ENCODE measurements around the gene IGFBP1. TPM values are rescaled to one million over a fixed set of nuclear protein-coding genes. Genes with fewer than 3 reads are reported as not detected.
A peak's percentile ranks its signal among the peaks of the same experiment; 100 is the strongest.

Gene IGFBP1
- polyA plus RNA-seq, 1 experiment: not detected

DNA sequence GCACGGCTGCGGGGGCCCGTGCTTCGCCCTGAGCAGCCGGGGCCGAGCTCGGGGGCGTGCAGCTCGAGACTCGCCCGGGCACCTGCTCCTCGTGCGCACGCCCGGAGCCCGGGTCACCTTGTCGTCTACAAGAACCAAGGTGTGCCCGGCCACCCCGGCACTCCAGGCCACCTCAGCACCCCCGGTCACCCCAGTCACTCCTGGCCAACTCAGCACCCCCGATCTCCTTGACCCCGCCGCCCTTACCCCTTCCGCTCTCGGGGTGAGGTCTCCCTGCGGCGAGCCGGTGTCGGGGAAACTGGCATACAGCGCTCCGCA, 33.1 kb downstream of the IGFBP1 start:
- POLR2A ChIA-PET: interaction anchor here (1.2 kb wide), 1 partner anchor 225 kb away, joined by 5 read pairs; no protein-coding TSS in a partner anchor
- H3K36me3 ChIP-seq (ENCODE audit: control insufficient read depth, insufficient read depth, low read length): peaks cover 7% of the 10 kb centered on the region
- DNase-seq (ENCODE audit: low read depth): no peak
- H3K27me3 ChIP-seq (ENCODE audit: control insufficient read depth, insufficient read depth, low read length): no peaks in the 10 kb centered on the region
- TF ChIP-seq, protein P1, sequence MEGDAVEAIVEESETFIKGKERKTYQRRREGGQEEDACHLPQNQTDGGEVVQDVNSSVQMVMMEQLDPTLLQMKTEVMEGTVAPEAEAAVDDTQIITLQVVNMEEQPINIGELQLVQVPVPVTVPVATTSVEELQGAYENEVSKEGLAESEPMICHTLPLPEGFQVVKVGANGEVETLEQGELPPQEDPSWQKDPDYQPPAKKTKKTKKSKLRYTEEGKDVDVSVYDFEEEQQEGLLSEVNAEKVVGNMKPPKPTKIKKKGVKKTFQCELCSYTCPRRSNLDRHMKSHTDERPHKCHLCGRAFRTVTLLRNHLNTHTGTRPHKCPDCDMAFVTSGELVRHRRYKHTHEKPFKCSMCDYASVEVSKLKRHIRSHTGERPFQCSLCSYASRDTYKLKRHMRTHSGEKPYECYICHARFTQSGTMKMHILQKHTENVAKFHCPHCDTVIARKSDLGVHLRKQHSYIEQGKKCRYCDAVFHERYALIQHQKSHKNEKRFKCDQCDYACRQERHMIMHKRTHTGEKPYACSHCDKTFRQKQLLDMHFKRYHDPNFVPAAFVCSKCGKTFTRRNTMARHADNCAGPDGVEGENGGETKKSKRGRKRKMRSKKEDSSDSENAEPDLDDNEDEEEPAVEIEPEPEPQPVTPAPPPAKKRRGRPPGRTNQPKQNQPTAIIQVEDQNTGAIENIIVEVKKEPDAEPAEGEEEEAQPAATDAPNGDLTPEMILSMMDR (IDR thresholded peaks at IDR 0.05; ENCODE audit: insufficient read depth, low read depth, low read length): no peak
- peak overlapping the region; percentile 75 for H3K4me3 ChIP-seq (ENCODE audit: low read depth, low read length)
- CTCF ChIA-PET: interaction anchor here (0.8 to 10.5 kb wide), 19 partner anchors 14 to 1345 kb away, joined by 3 to 88 read pairs (median 10); partner anchors contain the start of gene IGFBP1

DNA sequence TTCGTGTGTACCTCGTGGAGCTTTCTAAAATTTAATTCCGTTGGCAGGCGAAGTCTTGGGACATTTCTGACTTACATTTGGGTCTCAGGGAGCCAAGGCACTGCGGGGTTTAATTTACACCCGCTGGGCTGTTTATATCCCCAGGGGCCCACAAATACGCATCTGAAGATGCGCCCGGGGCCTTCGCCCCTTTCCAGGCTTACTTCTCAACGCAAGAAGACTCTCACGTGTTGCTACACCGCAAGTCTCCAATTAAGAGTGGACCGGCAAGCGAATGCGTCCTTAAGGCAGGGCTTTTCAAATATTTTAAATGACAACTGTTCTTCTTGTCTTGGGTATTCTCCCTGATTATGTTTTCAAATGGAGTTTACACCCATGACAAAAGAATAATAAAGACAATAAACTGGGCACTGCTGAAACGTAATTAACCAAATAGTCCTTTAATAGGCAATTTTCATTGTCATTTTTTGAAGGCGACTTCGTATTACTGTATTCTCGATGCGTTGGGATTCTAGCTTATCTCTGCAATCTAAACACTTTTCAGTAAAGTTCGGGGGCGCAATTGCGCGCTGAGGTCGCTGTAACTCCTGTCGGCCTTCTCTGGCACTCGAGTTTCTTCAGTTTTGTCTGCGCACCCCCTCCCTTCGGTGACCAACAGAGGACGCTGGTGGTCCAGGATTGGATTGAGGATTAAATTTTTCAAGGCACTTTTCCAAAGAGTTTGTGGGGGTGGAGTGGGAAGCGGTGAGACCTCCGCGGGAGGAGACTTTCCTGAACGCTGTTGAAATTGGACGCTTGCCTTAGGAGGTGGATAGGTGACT, 33.6 kb downstream of the IGFBP1 start:
- Histone ChIP-seq H3K36me3 (ENCODE audit: control insufficient read depth, insufficient read depth, low read length) (peaks cover 4% of the 10 kb centered on the region), H3K4me3 (ENCODE audit: low read depth, low read length) (peak overlapping the region; percentile 75), H3K27me3 (ENCODE audit: control insufficient read depth, insufficient read depth, low read length) (no peaks in the 10 kb centered on the region)
- TF ChIP-seq, protein P1 (IDR thresholded peaks at IDR 0.05; ENCODE audit: insufficient read depth, low read depth, low read length): peak; percentile 99
- ChIA-PET POLR2A (interaction anchor here (0.6 to 1.2 kb wide), 2 partner anchors 225 to 1561 kb away, joined by 5 to 11 read pairs; no protein-coding TSS in a partner anchor), CTCF (interaction anchor here (0.6 to 10.5 kb wide), 60 partner anchors 13 to 1337 kb away, joined by 3 to 88 read pairs (median 4); partner anchors contain the start of gene IGFBP1)
- no peak for DNase-seq (ENCODE audit: low read depth)

DNA sequence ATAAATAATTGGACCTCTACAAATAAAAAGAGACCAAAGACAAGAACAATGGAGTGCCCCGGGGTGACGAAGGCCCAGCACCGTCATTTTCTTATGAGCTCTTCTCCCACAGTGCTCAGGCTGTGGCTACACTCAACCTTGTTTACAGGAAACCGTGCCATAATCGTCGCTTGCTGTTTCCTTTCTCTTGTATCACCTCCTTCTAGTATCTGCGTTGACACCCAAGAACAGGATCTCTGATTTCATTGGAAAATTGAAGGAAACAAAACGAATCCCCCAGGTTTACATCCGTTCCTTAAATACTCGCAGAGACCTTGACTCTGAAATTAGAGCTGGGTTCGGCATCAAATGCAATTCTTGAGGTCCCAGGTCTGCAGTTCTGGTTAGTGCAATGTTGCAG, 34.5 kb downstream of the IGFBP1 start:
- no peaks in the 10 kb centered on the region for H3K36me3 ChIP-seq (ENCODE audit: control insufficient read depth, insufficient read depth, low read length)
- H3K27me3 ChIP-seq (ENCODE audit: control insufficient read depth, insufficient read depth, low read length): no peaks in the 10 kb centered on the region
- TF ChIP-seq, protein P1 (IDR thresholded peaks at IDR 0.05; ENCODE audit: insufficient read depth, low read depth, low read length): no peak
- CTCF ChIA-PET: interaction anchor here (0.5 to 10.5 kb wide), 73 partner anchors 10 to 1336 kb away, joined by 3 to 88 read pairs (median 4); partner anchors contain the start of gene IGFBP1
- no peak overlapping the region for H3K4me3 ChIP-seq (ENCODE audit: low read depth, low read length)
- POLR2A ChIA-PET: interaction anchor here (0.6 kb wide), 1 partner anchor 1560 kb away, joined by 11 read pairs; no protein-coding TSS in a partner anchor
- no peak for DNase-seq (ENCODE audit: low read depth)

DNA sequence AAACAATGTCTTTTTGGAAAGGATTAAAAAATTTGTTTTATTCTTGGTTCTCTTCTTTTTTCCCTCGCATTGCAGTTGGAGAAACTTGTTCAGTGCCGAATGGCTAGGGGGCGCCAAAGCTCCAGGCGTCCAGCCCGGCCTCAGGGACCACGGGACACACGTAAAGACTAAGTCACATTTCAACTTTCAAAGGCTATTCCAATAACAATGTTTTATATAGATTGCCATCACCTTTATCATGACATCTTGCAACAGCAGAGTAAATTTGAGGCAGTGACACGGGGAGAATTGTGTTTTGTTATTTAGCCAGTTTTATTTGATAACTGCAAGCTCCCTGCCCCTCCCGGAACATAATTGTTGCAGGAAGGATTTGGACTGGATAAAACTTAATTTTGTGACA, 35.0 kb downstream of the IGFBP1 start:
- no peaks in the 10 kb centered on the region for H3K36me3 ChIP-seq (ENCODE audit: control insufficient read depth, insufficient read depth, low read length)
- no peak overlapping the region for H3K4me3 ChIP-seq (ENCODE audit: low read depth, low read length)
- ChIA-PET CTCF (interaction anchor here (0.7 to 10.5 kb wide), 58 partner anchors 10 to 1262 kb away, joined by 3 to 88 read pairs (median 4); partner anchors contain the start of gene IGFBP1), POLR2A (interaction anchor here (0.7 kb wide), 1 partner anchor 1712 kb away, joined by 3 read pairs; no protein-coding TSS in a partner anchor)
- TF ChIP-seq, protein P1 (IDR thresholded peaks at IDR 0.05; ENCODE audit: insufficient read depth, low read depth, low read length): peak; percentile 97
- no peak for DNase-seq (ENCODE audit: low read depth)
- H3K27me3 ChIP-seq (ENCODE audit: control insufficient read depth, insufficient read depth, low read length): no peaks in the 10 kb centered on the region

DNA sequence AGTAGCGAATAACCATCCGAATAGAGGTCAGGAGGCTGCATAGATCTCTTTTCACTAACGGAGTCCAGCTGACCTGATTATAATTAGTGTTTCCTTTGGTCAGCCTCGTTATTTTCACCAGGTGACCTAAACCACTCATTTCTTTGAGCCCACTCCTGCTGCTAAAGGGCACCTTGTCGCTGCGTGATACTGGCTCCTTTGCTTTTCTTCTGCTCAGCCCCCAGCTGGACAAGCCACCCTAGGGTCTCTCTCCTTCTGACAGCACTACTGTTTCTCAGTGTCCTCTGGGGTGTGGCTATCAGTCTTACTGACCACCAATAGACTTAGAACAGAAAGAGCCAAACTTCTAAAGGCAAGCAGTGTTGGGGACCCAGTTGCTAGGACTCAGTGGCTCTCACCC, 35.5 kb downstream of the IGFBP1 start:
- Histone ChIP-seq H3K27me3 (ENCODE audit: control insufficient read depth, insufficient read depth, low read length) (no peaks in the 10 kb centered on the region), H3K36me3 (ENCODE audit: control insufficient read depth, insufficient read depth, low read length) (no peaks in the 10 kb centered on the region), H3K4me3 (ENCODE audit: low read depth, low read length) (no peak overlapping the region)
- TF ChIP-seq, protein P1 (IDR thresholded peaks at IDR 0.05; ENCODE audit: insufficient read depth, low read depth, low read length): no peak
- DNase-seq (ENCODE audit: low read depth): no peak
- POLR2A ChIA-PET: interaction anchor here (0.6 to 0.7 kb wide), 2 partner anchors 1559 to 1712 kb away, joined by 3 read pairs; no protein-coding TSS in a partner anchor
- CTCF ChIA-PET: interaction anchor here (0.6 to 10.5 kb wide), 37 partner anchors 11 to 1262 kb away, joined by 3 to 88 read pairs (median 5); no protein-coding TSS in a partner anchor
